NT2/D1 (cell line): ENCODE measurements around the gene ABI2.

ENCODE experiments used
- SUZ12 ChIP-seq: IDR thresholded peaks from 2 replicates; pipeline ENCODE4 v1.6.1; 2011; ENCODE audit not compliant: insufficient read length, insufficient read depth; ENCODE audit errors: extremely low read depth
- YY1 ChIP-seq: IDR thresholded peaks from 2 replicates; pipeline ENCODE4 v1.6.1; 2011; ENCODE audit not compliant: insufficient read length, insufficient read depth
- ZNF274 ChIP-seq: IDR thresholded peaks from 2 replicates; pipeline ENCODE4 v1.6.1; 2011; ENCODE audit warnings: mild to moderate bottlenecking, low read depth, low read length

DNA sequence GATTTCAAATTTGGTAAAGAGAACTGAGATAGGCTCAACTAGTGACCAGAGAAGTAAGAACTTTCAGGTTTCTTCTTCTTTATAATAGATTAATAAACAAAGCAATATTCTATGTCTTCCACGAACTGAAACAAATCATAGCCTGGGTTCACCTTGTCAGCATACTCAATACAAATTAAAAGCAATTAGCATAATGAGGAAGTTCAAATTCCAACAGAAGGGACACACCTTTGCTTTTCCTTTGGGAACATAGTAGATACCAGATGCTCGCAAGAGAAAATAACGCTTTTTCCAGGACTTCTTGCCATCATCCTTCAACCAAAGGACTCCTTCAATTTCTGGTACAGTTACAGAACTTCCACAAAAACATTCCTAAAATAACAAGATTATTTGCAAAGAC is 127.0 kb downstream of the ABI2 start:
- no peak for TF ChIP-seq YY1
- no peak for TF ChIP-seq ZNF274
- no peak for TF ChIP-seq SUZ12
